Mononuclear cell (primary cell): Measurements from ENCODE around the gene GPC6. TPM values are rescaled to one million over a fixed set of nuclear protein-coding genes. Genes with fewer than 3 reads are reported as not detected.

Experiments
- H3K27me3 ChIP-seq: 2 replicates; pipeline ENCODE4 v1.6.0; 2011; ENCODE audit warnings: low read length, control low read depth; ENCODE audit not compliant: insufficient read depth
- H3K4me1 ChIP-seq: 2 replicates; pipeline ENCODE4 v1.5.1; 2011; ENCODE audit warnings: mild to moderate bottlenecking, low read length, control low read depth; ENCODE audit not compliant: insufficient read depth
- H3K4me3 ChIP-seq: 2 replicates; pipeline ENCODE4 v1.5.1; 2011; ENCODE audit warnings: mild to moderate bottlenecking, low read length, moderate library complexity
- H3K9me3 ChIP-seq: 2 replicates; pipeline ENCODE4 v1.5.1; 2011; ENCODE audit warnings: low read depth, mild to moderate bottlenecking, control low read depth, low read length
- total RNA-seq: library from RNA; depleted of rRNA; stranded (reverse); fragments of >200 nt; gene quantifications from one replicate; pipeline ENCODE4 v1.2.3, GENCODE V29; 2012

The GPC6 gene
- total RNA-seq, 1 donor, result 0.31 TPM

DNA sequence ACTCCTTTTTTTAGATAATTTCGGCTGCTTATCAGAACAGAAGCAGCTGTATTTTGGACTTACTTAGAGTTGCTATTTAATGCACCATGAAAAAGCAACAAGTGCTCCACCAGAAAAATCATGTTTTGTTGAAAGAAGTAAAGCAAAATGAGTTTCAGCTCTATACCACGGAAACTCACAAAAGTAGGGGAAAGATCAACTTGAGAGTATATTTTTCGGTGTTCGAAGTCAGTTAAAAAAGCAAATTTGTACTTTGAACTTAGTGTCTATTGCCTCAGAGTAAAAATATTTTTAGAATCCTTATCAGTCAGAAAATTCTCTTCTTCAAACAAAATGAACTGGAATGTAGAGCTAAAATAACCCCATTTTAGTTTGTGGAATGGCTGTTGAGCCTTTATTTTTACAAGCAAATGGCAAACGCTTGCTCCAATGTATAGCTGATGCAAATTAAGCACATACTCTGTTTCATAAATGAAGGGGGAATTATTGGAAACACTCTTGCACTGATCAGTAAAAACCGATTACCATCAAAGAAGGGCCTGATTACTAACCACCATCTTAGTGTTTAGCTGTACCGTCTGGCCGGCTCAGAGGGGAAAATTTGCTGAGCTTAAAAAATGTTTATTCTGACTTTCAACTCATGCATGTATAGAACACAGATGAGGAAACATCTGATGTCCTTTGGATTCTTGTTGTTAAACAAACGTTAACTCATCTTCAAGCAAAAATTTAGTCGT lies 540.7 kb downstream of the GPC6 start:
- Histone ChIP-seq H3K4me1 (no peaks in the 10 kb centered on the region), H3K27me3 (no peaks in the 10 kb centered on the region), H3K4me3 (no peak overlapping the region), H3K9me3 (no peaks in the 10 kb centered on the region)

DNA sequence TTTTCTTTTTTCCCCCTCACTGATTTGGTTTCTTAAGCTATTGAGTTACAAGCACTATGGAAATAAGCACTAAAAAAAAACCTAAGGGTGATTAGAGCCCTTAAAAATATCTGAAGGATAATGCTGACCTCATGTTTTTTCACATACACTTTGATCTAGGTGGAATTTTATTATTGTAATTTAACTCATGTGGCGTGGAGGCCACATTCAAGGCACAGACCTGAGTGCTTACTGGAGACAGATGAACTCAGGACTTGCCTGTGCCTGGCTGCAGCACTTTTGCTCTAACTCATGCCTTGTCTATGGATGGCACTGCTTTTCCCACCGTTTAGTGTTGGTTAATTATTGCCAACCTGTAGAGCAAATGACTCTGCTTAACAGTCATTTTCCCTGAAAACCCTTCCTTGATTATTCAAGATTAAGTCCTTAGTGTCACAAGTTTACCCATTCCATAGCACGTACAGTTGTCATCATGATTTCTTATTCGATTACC lies 541.4 kb downstream of the GPC6 start:
- no peaks in the 10 kb centered on the region for H3K9me3 ChIP-seq
- H3K4me1 ChIP-seq, result no peaks in the 10 kb centered on the region
- H3K4me3 ChIP-seq, result no peak overlapping the region
- H3K27me3 ChIP-seq, result no peaks in the 10 kb centered on the region

DNA sequence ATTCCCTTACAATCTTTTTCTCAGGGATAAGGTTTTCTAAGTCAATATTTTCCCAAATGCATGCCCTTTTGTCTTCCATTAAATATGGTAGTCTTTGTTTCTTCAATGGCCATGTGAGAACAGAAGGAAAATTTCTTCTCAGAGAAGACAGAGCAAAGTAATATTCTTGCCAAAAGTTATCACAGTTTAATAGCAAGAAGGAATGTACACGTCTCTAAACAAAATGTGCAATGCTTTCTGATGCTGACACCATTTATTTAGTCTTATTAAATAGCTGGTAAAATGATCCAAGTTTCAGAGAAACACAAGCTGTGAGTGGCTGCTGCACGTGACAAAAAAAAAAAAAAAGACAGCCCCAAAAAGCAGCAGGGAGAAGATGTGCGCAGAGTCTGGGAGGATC lies 542.5 kb downstream of the GPC6 start:
- Histone ChIP-seq H3K4me1 (no peaks in the 10 kb centered on the region), H3K4me3 (no peak overlapping the region), H3K27me3 (no peaks in the 10 kb centered on the region), H3K9me3 (no peaks in the 10 kb centered on the region)

DNA sequence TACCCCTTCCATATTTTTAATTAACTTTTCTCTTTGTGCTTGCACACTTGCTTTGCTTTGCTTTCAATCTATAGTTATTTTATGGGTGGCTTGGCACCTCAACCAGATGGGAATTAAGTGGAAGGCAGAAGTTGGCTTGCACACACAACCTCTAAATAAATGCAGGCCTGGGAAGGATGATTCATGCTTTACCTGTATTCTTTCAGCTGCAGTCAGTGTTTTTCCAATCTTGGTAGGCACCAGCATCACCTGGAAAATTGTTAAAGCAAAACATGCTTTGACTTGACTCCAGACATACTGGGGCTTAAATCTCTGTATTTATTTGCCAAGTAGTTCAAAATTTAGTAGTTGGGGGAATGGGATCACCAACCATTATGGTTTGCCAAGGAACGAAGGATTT lies 543.0 kb downstream of the GPC6 start:
- no peaks in the 10 kb centered on the region for H3K27me3 ChIP-seq
- H3K4me3 ChIP-seq, result no peak overlapping the region
- H3K4me1 ChIP-seq, result no peaks in the 10 kb centered on the region
- no peaks in the 10 kb centered on the region for H3K9me3 ChIP-seq

GRCh38 chr13:93771227-93771626 lies 544.6 kb downstream of the GPC6 start:
- Histone ChIP-seq H3K9me3 (no peaks in the 10 kb centered on the region), H3K27me3 (no peaks in the 10 kb centered on the region), H3K4me3 (no peak overlapping the region), H3K4me1 (no peaks in the 10 kb centered on the region)

DNA sequence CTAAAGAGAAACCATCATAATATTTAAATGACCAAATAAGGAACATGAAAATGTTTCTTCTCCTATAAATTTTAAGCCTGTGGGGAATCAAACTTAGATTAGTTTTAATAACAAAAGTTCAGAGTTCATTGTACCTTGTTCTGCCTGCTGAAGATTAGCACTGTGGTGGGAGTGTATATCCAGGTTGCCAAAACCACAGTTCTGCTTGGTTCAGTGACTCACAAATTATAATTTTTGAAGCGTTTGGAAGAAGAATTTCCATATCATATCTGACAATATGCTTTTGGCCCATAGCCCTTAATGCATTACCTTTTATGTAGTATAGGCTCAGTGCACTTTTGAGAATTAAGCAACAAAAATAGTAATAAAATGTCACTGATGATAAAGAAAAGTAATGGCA lies 545.2 kb downstream of the GPC6 start:
- Histone ChIP-seq H3K4me1 (no peaks in the 10 kb centered on the region), H3K9me3 (no peaks in the 10 kb centered on the region), H3K27me3 (no peaks in the 10 kb centered on the region), H3K4me3 (no peak overlapping the region)

- Histone ChIP-seq H3K4me3 (no peak overlapping the region), H3K27me3 (no peaks in the 10 kb centered on the region), H3K9me3 (no peaks in the 10 kb centered on the region), H3K4me1 (no peaks in the 10 kb centered on the region)
Measured at GRCh38 chr13:93774506-93774905, 547.9 kb downstream of the GPC6 start.

DNA sequence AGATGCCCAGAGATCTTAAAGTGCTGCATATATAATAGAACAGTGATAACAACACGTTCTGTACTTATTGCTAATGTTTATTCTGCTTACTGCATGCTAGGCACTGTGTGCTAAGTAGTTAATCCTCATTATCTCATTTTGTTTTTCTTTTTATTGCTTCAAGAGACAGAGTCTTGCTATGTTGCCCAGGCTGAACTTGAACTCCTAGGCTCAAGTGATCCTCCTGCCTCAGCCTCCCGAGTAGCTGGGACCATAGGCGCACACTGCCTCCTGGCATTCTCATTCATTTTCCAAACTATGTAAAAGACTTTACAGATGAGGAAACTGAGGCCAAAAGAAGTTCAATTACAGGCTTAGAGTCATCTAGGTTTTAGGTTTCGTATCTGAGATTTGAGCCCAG lies 548.4 kb downstream of the GPC6 start:
- H3K4me3 ChIP-seq, result no peak overlapping the region

DNA sequence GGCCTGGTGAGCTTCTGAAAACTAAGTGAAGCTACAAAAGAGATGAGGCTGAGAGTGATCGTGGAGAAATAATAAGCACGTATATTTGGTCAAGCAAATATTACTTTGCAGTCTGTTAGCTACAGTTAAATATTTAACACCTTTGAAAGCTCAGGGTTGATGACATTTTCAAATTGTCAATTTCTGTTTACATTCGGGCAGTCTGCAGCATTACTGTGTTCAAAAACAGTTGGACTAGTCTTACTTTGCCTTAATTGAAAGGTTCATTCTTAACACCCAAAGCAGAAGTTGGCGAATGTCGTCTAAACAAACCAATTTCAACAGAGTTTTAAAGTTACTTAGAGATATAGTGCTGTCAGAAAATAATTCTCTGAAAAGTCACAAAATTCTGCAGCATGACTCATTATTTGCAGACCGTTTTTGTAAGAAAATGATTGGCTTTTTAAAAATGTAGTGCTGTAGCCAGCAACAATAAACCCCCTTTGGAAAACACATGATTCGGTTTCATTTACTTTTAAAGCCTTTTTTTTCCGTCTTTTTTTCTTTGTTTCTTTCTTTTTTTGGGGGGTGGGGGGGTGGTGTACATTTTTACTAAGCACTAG lies 549.0 kb downstream of the GPC6 start:
- Histone ChIP-seq H3K27me3 (no peaks in the 10 kb centered on the region), H3K4me1 (no peaks in the 10 kb centered on the region), H3K4me3 (no peak overlapping the region), H3K9me3 (no peaks in the 10 kb centered on the region)

More for the DNA sequence above, 548.4 kb downstream of the GPC6 start:
- Histone ChIP-seq H3K9me3 (no peaks in the 10 kb centered on the region), H3K4me1 (no peaks in the 10 kb centered on the region), H3K27me3 (no peaks in the 10 kb centered on the region)

- Histone ChIP-seq H3K9me3 (no peaks in the 10 kb centered on the region), H3K4me3 (no peak overlapping the region), H3K4me1 (no peaks in the 10 kb centered on the region), H3K27me3 (no peaks in the 10 kb centered on the region)
Measured at GRCh38 chr13:93776936-93777335, 550.3 kb downstream of the GPC6 start.

DNA sequence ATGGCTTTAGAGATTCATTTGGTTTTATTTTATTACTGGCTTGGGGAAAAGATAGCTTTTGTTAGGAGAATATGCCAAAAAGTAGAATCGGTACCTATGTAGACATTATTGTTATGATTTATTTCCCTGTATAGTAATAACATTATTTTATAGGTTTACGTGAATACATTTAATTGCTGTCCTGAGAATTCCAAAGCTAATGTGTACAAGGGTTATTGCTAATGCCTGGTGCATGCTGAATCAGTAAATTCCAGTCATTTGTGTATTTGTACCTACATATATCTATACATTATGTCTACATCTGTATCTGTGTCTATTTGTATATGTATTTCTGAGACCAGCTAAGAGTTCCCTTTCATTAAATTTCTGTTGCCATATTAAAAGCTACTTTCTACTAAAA lies 550.9 kb downstream of the GPC6 start:
- no peak overlapping the region for H3K4me3 ChIP-seq
- H3K9me3 ChIP-seq, result no peaks in the 10 kb centered on the region
- no peaks in the 10 kb centered on the region for H3K27me3 ChIP-seq
- no peaks in the 10 kb centered on the region for H3K4me1 ChIP-seq

DNA sequence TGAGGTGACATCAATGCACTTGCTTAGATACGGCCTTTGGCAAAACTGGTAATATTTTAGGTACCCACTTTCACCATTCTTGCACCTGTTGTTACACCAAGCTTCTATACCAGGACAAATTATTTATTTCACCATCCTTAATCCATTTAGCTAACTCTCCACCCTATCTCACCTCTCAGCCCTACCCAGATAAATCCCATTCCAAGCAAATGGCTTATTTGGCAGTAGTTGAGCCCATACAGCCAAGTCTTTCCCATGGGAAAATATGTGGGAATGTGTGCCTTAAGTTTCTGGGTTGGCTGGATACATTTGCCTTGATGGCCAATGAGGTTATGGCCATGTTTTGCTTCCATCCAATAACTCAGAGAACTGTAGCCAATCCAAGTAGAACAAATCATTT lies 551.9 kb downstream of the GPC6 start:
- Histone ChIP-seq H3K9me3 (no peaks in the 10 kb centered on the region), H3K27me3 (no peaks in the 10 kb centered on the region), H3K4me3 (no peak overlapping the region), H3K4me1 (no peaks in the 10 kb centered on the region)

- no peaks in the 10 kb centered on the region for H3K4me1 ChIP-seq
- no peak overlapping the region for H3K4me3 ChIP-seq
- no peaks in the 10 kb centered on the region for H3K27me3 ChIP-seq
- H3K9me3 ChIP-seq, result no peaks in the 10 kb centered on the region
Measured at GRCh38 chr13:93784191-93784590, 557.6 kb downstream of the GPC6 start.

DNA sequence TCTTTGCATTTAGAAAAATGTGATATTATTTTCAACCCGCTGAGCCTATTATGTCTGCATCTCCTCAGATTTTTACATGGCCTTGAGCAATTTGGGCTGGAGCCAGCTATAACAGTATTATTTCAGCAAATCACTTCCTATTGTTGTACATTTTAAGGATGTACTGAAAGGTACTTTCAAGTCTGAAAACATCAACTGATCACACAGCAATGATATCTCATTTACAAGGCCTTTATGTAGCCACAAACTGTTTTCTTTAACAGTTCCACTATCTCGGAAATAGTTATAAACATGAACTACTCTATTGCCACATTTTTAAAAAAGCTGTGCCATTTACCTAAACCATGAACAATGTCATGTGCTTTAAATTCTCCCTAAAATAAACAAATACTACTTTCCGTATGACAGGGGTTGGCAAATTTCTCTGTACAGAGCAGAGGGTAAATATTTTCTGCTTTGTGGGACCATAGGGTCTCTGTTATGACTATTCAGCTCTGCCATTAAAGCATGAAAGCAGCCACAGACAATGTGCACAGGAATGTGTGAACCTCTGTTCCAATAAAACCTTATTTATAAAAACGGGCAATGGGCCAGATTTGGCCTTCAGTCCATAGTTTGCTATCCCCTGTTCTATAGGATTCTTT lies 560.4 kb downstream of the GPC6 start:
- H3K4me3 ChIP-seq, result no peak overlapping the region
- no peaks in the 10 kb centered on the region for H3K27me3 ChIP-seq
- no peaks in the 10 kb centered on the region for H3K9me3 ChIP-seq
- no peaks in the 10 kb centered on the region for H3K4me1 ChIP-seq

DNA sequence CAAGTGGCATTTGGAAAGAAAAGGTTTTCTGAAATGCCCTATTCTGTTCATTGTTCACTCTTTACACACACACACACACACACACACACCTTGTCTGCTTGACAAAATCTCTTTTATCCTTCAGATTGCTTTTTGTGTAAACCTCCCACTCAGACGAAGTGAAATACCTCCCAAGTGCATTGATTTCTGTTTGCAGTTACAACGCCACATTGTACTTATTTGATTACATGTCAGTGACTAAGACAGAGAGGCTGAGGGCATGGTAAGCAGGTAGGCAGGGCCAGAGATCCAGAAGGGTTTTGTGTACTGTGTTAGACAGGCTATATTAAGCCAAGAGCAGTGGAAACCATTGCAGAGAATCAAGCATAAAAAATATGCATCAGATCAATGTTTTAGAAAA lies 561.8 kb downstream of the GPC6 start:
- no peak overlapping the region for H3K4me3 ChIP-seq
- H3K4me1 ChIP-seq, result no peaks in the 10 kb centered on the region
- H3K27me3 ChIP-seq, result no peaks in the 10 kb centered on the region
- no peaks in the 10 kb centered on the region for H3K9me3 ChIP-seq
